Heart left ventricle (tissue), 16 donors: ENCODE results near the gene BOC. TPM values are rescaled to one million over a fixed set of nuclear protein-coding genes. Genes with fewer than 3 reads are reported as not detected.

Source experiments
- ATAC-seq, 4 donors: fragments of 200-7000 bp; cut with Tn5 transposase; one replicate each; pipeline ENCODE4 v1.9.1; 2020 to 2022; ENCODE audit warnings: moderate library complexity in 4 of 4, mild to moderate bottlenecking in 3 of 4, moderate number of reproducible peaks in 1 of 4
- DNase-seq, 5 donors: peaks; one replicate each; pipeline ENCODE4 v3.0.0-alpha.2; 2020
- H3K27ac ChIP-seq, 12 donors: fragments of 200-600 bp; sonication (generic) in 4 of 12; one replicate each; pipeline versions ENCODE4 v1.5.0 to v1.8.0; 2016 to 2022; ENCODE audit warnings: mild to moderate bottlenecking in 2 of 12
- H3K27me3 ChIP-seq, 9 donors: fragments of 200-600 bp; sonication (generic) in 2 of 9; one replicate each; pipeline versions ENCODE4 v1.5.1 to v1.8.0; 2016 to 2022; ENCODE audit warnings: mild to moderate bottlenecking in 3 of 9
- H3K36me3 ChIP-seq, 9 donors: fragments of 200-600 bp; sonication (generic) in 2 of 9; one replicate each; pipeline versions ENCODE4 v1.5.0 to v1.8.0; 2018 to 2022; ENCODE audit warnings: mild to moderate bottlenecking in 2 of 9
- H3K4me1 ChIP-seq, 12 donors: fragments of 200-600 bp; sonication (generic) in 4 of 12; one replicate each; pipeline versions ENCODE4 v1.5.0 to v1.8.0; 2016 to 2022; ENCODE audit warnings: mild to moderate bottlenecking in 3 of 12
- H3K4me3 ChIP-seq, 12 donors: fragments of 200-600 bp; sonication (generic) in 4 of 12; one replicate each; pipeline versions ENCODE4 v1.5.0 to v1.8.0; 2017 to 2022; ENCODE audit warnings: mild to moderate bottlenecking in 9 of 12, moderate library complexity in 4 of 12
- H3K9me3 ChIP-seq, 12 donors: fragments of 200-600 bp; sonication (generic) in 4 of 12; one replicate each; pipeline versions ENCODE4 v1.5.0 to v1.8.0; 2016 to 2022; ENCODE audit warnings: mild to moderate bottlenecking in 1 of 12
- POLR2A ChIP-seq, 2 donors: fragments of 450-650 bp; IDR thresholded peaks; one replicate each; pipeline ENCODE4 v1.6.1; 2017; ENCODE audit warnings: antibody characterized with exemption in 2 of 2, mild to moderate bottlenecking in 2 of 2, moderate library complexity in 2 of 2
- WGBS, 4 donors: extraction: QIAGEN DNeasy Blood & Tissue Kit in 2 of 4; methylation state at CpG; one replicate each; pipeline versions ENCODE4 v1.1.5 to v1.1.7; 2013 to 2018; 5-methylcytosine and 5-hydroxymethylcytosine counted together
- intact Hi-C, 10 donors: fragments of 100-400 bp; cut with DNase I; formaldehyde crosslinking; loops; one replicate each; pipeline versions ENCODE4 v1.11.1 to v1.14.2; 2022
- polyA plus RNA-seq, 2 donors: library from polyadenylated mRNA; stranded (reverse); fragments of 200-250 nt; gene quantifications; one replicate each; pipeline ENCODE4 v1.2.3, GENCODE V29; 2013
- total RNA-seq, 9 donors: library from RNA; depleted of rRNA in 2 of 9; stranded (reverse); fragments of >200 nt in 2 of 9; fragmentation: NEBNext Ultra II Directional in 3 of 9; extraction: Animal tissue kit (Norgen Biotek cat#: 25700) in 3 of 9; gene quantifications; one replicate each; pipeline versions ENCODE4 v1.1.0 to v1.2.4, GENCODE V29; 2016 to 2023
- TF ChIP-seq, protein P1 (sequence below), 12 donors: fragments of 200-600 bp; sonication (generic) in 4 of 12; IDR thresholded peaks; one replicate each; pipeline versions ENCODE4 v1.5.0 to v1.8.0; 2018 to 2022; ENCODE audit warnings: antibody characterized with exemption in 12 of 12, mild to moderate bottlenecking in 5 of 12
- donor health status: ischemic (EF 13 %, LVEDD 7.1; RV severe dilation, severe dysfunction).
- donor health status: healthy with polysubstance abuse.
- donor health status: DM: no; HTN: yes; CAD: no.
- donor health status: DM: no; HTN: no; CAD: no.
- donor health status: ischemic (EF 25% LVEDD 6.9; RV normal size, moderate dysfunction).
- donor health status: ischemic (EF 25% LVEDD 5.7; RV mildly dilated, moderate dysfunction).
- donor health status: healthy.
- donor health status: DM: yes; HTN: yes; CAD: no.
- donor health status: ischemic (EF 35%, LVEDD 5.7; RV mildly dilated, moderate dysfunction).
- donor health status: nonischemic (EF 11% LVEDD 7.7; RV severe dilation, severe dysfunction).
- donor health status: DM: yes; HTN: yes; CAD: no.
- donor health status: PGD.
- donor health status: ischemic (EF 29% LVEDD 5.4; RV normal size, mild dysfunction).
- donor health status: nonischemic (EF 23%, LVEDD 6.1; RV moderate dilation, normal function).

BOC gene
- total and polyA plus RNA-seq, 11 donors, result 1.9 to 12.2 (median 4.4) TPM

GRCh38 chr3:113216393-113216792 is 5.0 kb downstream of the BOC start:
- WGBS, 4 donors, result 88 to 97% (median 91%) methylated on average over 5 of the region's 5 CpGs
- Histone ChIP-seq H3K27me3 (peaks cover 0 to 28% (median 6%) of the 10 kb centered on the region in 9 donors), H3K36me3 (peaks cover 0 to 20% (median 0%) of the 10 kb centered on the region in 9 donors), H3K27ac (peak overlapping the region in 1 of 12 donors; percentile 18), H3K4me3 (no peak overlapping the region), H3K4me1 (peaks cover 0 to 32% (median 10%) of the 10 kb centered on the region in 12 donors), H3K9me3 (no peaks in the 10 kb centered on the region)
- ATAC-seq, result no peak
- no peak for DNase-seq
- intact Hi-C loops, result loop anchor here in 2 of 10 donors (5.0 to 10.0 kb wide), 2 partner anchors 66 to 68 kb away; no protein-coding TSS in a partner anchor
- TF ChIP-seq, protein P1, sequence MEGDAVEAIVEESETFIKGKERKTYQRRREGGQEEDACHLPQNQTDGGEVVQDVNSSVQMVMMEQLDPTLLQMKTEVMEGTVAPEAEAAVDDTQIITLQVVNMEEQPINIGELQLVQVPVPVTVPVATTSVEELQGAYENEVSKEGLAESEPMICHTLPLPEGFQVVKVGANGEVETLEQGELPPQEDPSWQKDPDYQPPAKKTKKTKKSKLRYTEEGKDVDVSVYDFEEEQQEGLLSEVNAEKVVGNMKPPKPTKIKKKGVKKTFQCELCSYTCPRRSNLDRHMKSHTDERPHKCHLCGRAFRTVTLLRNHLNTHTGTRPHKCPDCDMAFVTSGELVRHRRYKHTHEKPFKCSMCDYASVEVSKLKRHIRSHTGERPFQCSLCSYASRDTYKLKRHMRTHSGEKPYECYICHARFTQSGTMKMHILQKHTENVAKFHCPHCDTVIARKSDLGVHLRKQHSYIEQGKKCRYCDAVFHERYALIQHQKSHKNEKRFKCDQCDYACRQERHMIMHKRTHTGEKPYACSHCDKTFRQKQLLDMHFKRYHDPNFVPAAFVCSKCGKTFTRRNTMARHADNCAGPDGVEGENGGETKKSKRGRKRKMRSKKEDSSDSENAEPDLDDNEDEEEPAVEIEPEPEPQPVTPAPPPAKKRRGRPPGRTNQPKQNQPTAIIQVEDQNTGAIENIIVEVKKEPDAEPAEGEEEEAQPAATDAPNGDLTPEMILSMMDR (IDR thresholded peaks at IDR 0.05), result no peak
- TF ChIP-seq POLR2A (IDR thresholded peaks at IDR 0.05), result no peak

GRCh38 chr3:113218011-113218680 is 6.8 kb downstream of the BOC start:
- 75 to 82% (median 81%) methylated on average over 10 of the region's 10 CpGs for WGBS, 4 donors
- H3K9me3 ChIP-seq, result no peaks in the 10 kb centered on the region
- H3K36me3 ChIP-seq, result peaks cover 0 to 20% (median 0%) of the 10 kb centered on the region in 9 donors
- H3K27ac ChIP-seq, result no peak overlapping the region
- ATAC-seq, result no peak
- intact Hi-C loops, result loop anchor here in 2 of 10 donors (5.0 to 10.0 kb wide), 2 partner anchors 64 to 67 kb away; no protein-coding TSS in a partner anchor
- no peak for TF ChIP-seq POLR2A (IDR thresholded peaks at IDR 0.05)
- TF ChIP-seq, protein P1 (IDR thresholded peaks at IDR 0.05), result no peak
- DNase-seq, result no peak
- H3K27me3 ChIP-seq, result peaks cover 0 to 12% (median 0%) of the 10 kb centered on the region in 9 donors
- H3K4me3 ChIP-seq, result no peak overlapping the region
- H3K4me1 ChIP-seq, result peaks cover 0 to 39% (median 7%) of the 10 kb centered on the region in 12 donors

- 76 to 100% (median 95%) methylated on average over 1 of the region's 1 CpG for WGBS, 4 donors
- no peak for ATAC-seq
- peaks cover 0 to 39% (median 8%) of the 10 kb centered on the region in 12 donors for H3K4me1 ChIP-seq
- intact Hi-C loops, result loop anchor here in 2 of 10 donors (5.0 to 10.0 kb wide), 2 partner anchors 64 to 66 kb away; no protein-coding TSS in a partner anchor
- no peak for TF ChIP-seq POLR2A (IDR thresholded peaks at IDR 0.05)
- TF ChIP-seq, protein P1 (IDR thresholded peaks at IDR 0.05), result no peak
- no peak overlapping the region for H3K4me3 ChIP-seq
- H3K27ac ChIP-seq, result no peak overlapping the region
- no peaks in the 10 kb centered on the region for H3K9me3 ChIP-seq
- H3K27me3 ChIP-seq, result peaks cover 0 to 6% (median 0%) of the 10 kb centered on the region in 9 donors
- peaks cover 0 to 20% (median 0%) of the 10 kb centered on the region in 9 donors for H3K36me3 ChIP-seq
- DNase-seq, result no peak
These were observed 7.3 kb downstream of the BOC start for GRCh38 chr3:113218681-113219045.

- Histone ChIP-seq H3K36me3 (peaks cover 0 to 21% (median 0%) of the 10 kb centered on the region in 9 donors), H3K4me3 (no peak overlapping the region), H3K27ac (peak overlapping the region in 1 of 12 donors; percentile 48), H3K4me1 (peaks cover 0 to 39% (median 9%) of the 10 kb centered on the region in 12 donors), H3K9me3 (no peaks in the 10 kb centered on the region), H3K27me3 (peaks cover 0 to 5% (median 0%) of the 10 kb centered on the region in 9 donors)
- WGBS, 4 donors, result 66 to 77% (median 71%) methylated on average over 5 to 6 of the region's 6 CpGs
- DNase-seq (no peak), ATAC-seq (no peak)
- no peak for TF ChIP-seq POLR2A (IDR thresholded peaks at IDR 0.05)
- TF ChIP-seq, protein P1 (IDR thresholded peaks at IDR 0.05), result no peak
- intact Hi-C loops, result loop anchor here in 2 of 10 donors (5.0 to 10.0 kb wide), 2 partner anchors 63 to 65 kb away; no protein-coding TSS in a partner anchor
These were observed 8.4 kb downstream of the BOC start for GRCh38 chr3:113219605-113220300.
